Medulla oblongata (tissue), 1 donor: Measurements from ENCODE around the gene SSR4.
"Not testable (repeated sequence)": the region's sequence is repeated elsewhere in the genome, so short reads cannot be mapped to it uniquely, and the experiment has no call there.

Experiments
- DNase-seq: peaks from one replicate; pipeline ENCODE4 v3.0.0-alpha.2; 2015; ENCODE audit errors: extremely low spot score

SSR4 gene

GRCh38 chrX:153794018-153794896, at the start of gene SSR4, which contains the start of gene IDH3G:
Gene SSR4 (plus strand): TSS chrX:153794668. CDS start chrX:153794688, 20 bp downstream.
Gene IDH3G (minus strand): TSS chrX:153794375. CDS start chrX:153794326, 49 bp downstream.
- peak; percentile 93 for DNase-seq

GRCh38 chrX:153745067-153745433, 49.4 kb upstream of the SSR4 start:
- DNase-seq, result not testable (repeated sequence)

- no peak for DNase-seq
These were observed 48.1 kb upstream of the SSR4 start for GRCh38 chrX:153746359-153746758.

GRCh38 chrX:153746991-153747390, 47.5 kb upstream of the SSR4 start:
- not testable (repeated sequence) for DNase-seq

- DNase-seq, result not testable (repeated sequence)
These were observed 45.5 kb upstream of the SSR4 start for GRCh38 chrX:153749017-153749416.

- no peak for DNase-seq
These were observed 44.2 kb upstream of the SSR4 start for GRCh38 chrX:153750127-153750774.

GRCh38 chrX:153755136-153755535, 39.3 kb upstream of the SSR4 start:
- DNase-seq, result no peak

- no peak for DNase-seq
These were observed 32.6 kb upstream of the SSR4 start for GRCh38 chrX:153761863-153762262.

- DNase-seq, result no peak
These were observed 31.8 kb upstream of the SSR4 start for GRCh38 chrX:153762626-153763173.

- DNase-seq, result no peak
These were observed 31.1 kb upstream of the SSR4 start for GRCh38 chrX:153763298-153763932.

GRCh38 chrX:153763989-153764755, 30.3 kb upstream of the SSR4 start, which contains the start of gene PLXNB3:
Gene PLXNB3 (plus strand): TSS chrX:153764249. CDS start chrX:153765536, 1,287 bp downstream.
- peak; percentile 89 for DNase-seq

GRCh38 chrX:153764786-153765137, 29.7 kb upstream of the SSR4 start:
- DNase-seq, result no peak

- peak; percentile 91 for DNase-seq
These were observed 29.1 kb upstream of the SSR4 start for GRCh38 chrX:153765138-153766079.

- peak; percentile 57 for DNase-seq
These were observed 28.2 kb upstream of the SSR4 start for GRCh38 chrX:153766098-153766817.

- DNase-seq, result no peak
These were observed 27.4 kb upstream of the SSR4 start for GRCh38 chrX:153766871-153767673.

- no peak for DNase-seq
These were observed 26.8 kb upstream of the SSR4 start for GRCh38 chrX:153767674-153768055.

GRCh38 chrX:153768311-153769157, 25.9 kb upstream of the SSR4 start:
- no peak for DNase-seq
